ENCODE data around the gene MFGE8.

DNA sequence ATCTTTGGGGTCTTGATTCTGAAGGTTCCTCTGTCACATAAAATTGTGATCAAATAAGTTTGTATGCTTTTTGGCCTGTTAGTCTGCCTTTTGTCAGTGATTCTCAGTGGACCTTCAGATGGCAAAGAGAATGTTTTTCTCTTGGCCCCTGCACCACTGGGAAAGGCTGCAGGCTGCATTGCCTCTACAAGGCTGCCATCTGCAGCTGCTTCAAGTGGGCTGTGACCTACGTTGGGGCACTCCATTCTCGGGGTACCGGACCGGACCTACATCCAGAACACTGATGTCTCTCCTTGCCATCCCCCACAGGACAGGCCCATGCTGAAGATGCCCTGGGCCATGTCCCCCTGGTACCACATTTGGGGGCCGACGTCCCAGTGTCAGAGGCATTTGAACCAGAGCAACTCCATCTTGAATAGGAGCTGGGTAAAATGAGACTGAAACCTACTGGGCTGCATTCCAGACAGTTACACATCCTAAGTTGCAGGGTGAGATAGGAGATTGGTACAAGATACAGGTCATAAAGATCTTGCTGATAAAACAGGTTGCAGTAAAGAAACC lies 37.5 kb upstream of the MFGE8 start:
- no peak for TF ChIP-seq EZH2 (IDR thresholded peaks at IDR 0.05; ENCODE audit: borderline replicate concordance, low read depth, low read length, poor library complexity, severe bottlenecking)
- TF ChIP-seq, protein P1, sequence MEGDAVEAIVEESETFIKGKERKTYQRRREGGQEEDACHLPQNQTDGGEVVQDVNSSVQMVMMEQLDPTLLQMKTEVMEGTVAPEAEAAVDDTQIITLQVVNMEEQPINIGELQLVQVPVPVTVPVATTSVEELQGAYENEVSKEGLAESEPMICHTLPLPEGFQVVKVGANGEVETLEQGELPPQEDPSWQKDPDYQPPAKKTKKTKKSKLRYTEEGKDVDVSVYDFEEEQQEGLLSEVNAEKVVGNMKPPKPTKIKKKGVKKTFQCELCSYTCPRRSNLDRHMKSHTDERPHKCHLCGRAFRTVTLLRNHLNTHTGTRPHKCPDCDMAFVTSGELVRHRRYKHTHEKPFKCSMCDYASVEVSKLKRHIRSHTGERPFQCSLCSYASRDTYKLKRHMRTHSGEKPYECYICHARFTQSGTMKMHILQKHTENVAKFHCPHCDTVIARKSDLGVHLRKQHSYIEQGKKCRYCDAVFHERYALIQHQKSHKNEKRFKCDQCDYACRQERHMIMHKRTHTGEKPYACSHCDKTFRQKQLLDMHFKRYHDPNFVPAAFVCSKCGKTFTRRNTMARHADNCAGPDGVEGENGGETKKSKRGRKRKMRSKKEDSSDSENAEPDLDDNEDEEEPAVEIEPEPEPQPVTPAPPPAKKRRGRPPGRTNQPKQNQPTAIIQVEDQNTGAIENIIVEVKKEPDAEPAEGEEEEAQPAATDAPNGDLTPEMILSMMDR (conservative IDR thresholded peaks at IDR 0.05; ENCODE audit: low read depth, low read length), result no peak

Measured in A673 (cell line).